Stimulated activated CD4-positive, alpha-beta T cell treated with anti-CD3 and anti-CD28 coated beads, TNF-alpha, amount 100 ng/mL, for 24 hours (primary cell): ENCODE data around the gene UBE2I.
"Not testable (repeated sequence)": the region's sequence is repeated elsewhere in the genome, so short reads cannot be mapped to it uniquely, and the experiment has no call there.

Source experiments
- DNase-seq, 3 experiments: peaks; one replicate each; pipeline ENCODE4 v3.0.0-alpha.2; 2020; ENCODE audit warnings: low read depth in 3 of 3

The UBE2I gene

DNA sequence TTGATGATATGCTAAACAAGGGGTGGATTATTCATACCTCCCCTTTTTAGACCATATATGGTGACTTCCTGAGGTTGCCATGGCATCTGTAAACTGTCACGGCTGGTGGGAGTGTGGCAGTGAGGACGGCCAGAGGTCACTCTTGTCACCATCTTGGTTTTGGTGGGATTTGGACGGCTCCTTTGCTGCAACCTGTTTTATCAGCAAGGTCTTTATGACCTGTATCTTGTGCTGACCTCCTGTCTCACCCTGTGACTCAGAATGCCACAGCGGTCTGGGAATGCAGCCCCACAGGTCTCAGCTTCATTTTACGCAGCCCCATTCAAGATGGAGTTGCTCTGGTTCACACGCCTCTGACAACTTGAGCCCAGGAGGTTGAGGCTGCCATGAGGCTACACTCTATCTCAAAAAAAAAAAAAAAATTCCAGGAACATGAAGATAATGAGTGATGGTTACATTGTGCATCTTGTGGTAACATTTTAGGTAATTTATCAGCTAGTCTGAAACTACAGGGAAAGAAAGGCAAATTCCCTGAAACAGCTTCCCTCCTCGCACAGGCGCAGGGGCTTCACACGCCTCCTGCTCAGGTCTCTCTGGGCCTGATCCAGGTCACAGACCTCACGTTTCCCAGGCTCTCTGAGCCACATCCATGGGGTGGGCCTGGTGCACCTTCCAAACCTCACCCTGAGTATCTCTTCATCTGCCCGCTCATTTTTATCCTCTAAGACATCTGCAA is 15.3 kb upstream of the UBE2I start:
- no peak for DNase-seq

DNA sequence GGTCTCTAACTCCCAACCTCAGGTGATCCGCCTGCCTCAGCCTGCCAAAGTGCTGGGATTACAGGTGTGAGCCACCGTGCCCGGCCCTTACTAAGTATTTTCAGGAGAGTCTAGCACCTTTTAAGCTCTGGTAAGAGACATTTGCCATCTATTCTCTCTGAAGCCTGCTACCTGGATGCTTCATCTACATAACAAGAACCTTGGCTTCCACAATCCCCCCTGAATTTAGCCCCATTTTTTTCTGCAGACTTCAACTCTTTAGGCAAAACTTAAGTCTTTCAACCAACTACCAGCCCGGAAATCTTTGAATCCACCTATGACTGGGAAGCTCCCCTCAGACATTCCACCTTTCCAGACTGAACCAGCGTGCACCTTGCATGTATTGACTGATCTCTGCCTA is 14.0 kb upstream of the UBE2I start:
- no peak for DNase-seq

- not testable (repeated sequence) for DNase-seq
Measured at GRCh38 chr16:1296688-1297017, 12.8 kb upstream of the UBE2I start.

DNA sequence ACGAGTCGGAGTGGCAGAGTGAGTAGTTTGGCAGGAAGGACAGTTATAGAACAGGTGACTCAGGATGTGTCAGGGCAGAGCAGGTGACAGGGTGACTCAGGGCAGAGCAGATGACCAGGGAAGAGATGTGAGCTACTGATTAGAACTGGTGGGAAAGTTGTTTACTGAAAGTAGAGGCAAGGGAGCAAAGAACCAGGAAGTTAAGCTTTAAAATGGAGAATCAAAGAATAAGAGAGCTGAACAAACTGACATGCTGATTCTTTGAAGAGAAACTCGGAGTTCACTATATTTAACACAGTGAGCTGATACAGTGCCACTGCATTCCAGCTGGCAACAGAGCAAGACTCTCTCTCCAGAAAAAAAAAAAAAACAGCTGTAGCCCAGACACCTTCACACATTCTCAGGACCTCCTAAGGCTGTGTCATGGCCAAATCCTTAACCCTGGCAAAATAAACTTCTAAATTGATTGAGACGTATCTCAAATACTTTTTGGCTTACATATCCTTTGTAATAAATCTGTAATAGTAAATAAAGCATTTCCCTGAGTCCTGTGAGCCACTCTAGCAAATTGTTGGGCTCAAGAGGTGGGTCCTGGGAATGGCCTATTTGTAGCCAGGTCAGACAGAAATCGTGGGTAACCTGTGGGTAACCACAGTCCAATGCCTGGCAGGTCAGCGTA is 12.3 kb upstream of the UBE2I start:
- DNase-seq, result no peak

GRCh38 chr16:1298406-1298805 is 11.0 kb upstream of the UBE2I start:
- no peak for DNase-seq

GRCh38 chr16:1299012-1299867 is 10.2 kb upstream of the UBE2I start:
- DNase-seq, result no peak

DNA sequence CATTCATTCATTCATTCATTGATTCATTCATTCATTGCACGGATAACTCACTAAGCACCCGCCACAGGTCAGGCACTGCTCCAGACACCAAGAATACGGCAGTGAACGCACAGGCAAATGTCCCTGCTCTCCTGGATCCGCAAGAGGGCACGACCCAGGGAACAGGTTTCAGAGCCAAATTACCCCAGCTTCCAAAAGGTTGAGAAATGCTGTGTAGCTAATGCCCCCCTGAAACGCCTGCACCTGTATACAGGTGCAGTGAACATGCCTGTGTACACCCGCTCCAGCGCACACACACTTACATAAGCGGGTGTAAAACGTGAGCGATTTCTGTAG is 9.6 kb upstream of the UBE2I start:
- no peak for DNase-seq

GRCh38 chr16:1300664-1301476 is 8.6 kb upstream of the UBE2I start:
- DNase-seq, result peak; percentile 48 to 72 (median 49)

GRCh38 chr16:1301562-1301961 is 7.9 kb upstream of the UBE2I start:
- DNase-seq, result no peak

GRCh38 chr16:1305823-1306222 is 3.6 kb upstream of the UBE2I start:
- DNase-seq, result no peak

DNA sequence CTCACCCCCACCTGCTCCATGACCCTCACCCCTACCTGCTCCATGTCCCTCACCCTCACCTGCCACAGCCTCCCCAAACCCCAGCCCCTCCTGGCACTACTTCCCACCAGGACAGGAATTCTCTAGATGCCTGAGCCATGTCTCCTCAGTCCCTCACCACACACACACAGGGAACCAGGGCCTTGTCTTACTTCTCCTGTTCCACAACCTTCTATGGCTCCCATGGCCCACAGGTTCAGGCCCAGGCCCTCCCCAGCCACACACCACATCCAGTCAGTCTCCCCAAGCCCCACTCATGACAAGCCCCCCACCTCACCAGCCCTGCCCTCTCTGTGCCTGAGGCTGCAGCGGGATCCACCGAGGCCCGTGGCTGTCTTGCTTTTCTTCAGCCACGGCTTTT is 3.1 kb upstream of the UBE2I start:
- no peak for DNase-seq

DNA sequence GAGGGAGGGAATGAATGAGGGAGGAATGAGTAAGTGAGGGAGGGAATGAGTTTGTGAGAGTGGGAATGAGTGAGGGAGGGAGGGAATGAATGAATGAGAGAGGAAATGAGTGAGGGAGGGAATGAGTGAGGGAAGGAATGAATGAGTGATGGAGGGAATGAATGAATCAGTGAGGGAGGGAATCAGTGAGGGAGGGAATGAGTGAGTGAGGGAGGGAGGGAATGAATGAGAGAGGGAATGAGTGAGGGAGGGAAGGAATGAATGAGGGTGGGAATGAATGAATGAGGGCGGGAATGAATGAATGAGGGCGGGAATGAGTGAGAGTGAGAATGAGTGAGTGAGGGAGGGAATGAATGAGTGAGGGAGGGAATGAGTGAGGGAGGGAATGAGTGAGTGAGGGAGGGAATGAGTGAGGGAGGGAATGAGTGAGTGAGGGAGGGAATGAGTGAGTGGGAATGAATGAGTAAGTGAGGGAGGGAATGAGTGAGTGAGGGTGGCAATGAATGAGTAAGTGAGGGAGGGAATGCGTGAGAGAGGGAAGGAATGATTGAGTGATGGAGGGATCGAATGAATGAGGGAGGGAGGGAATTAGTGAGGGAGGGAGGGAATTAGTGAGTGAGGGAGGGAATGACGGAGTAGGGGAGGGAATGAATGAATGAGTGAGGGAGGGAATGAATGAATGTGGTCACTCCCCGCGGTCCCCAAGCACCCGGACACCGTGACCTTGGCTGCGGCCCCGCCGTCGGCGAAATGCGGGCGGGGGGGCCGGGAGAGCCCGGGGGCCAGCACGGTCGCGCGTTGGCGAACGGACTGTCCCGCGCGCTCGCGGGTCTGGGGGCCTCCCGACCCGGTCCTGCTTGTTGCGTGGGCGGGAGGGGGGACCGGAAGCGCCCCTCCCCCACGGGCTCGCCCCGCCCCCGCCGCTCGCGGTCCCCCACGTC is 1.1 kb upstream of the UBE2I start:
- no peak for DNase-seq

- peak in 2 of 3 experiments; percentile 23 to 56 for DNase-seq
Measured at GRCh38 chr16:1309888-1310831, 724 bp downstream of the UBE2I start.

GRCh38 chr16:1310832-1311200 is 1.4 kb downstream of the UBE2I start:
- peak in 1 of 3 experiments; percentile 20 for DNase-seq

DNA sequence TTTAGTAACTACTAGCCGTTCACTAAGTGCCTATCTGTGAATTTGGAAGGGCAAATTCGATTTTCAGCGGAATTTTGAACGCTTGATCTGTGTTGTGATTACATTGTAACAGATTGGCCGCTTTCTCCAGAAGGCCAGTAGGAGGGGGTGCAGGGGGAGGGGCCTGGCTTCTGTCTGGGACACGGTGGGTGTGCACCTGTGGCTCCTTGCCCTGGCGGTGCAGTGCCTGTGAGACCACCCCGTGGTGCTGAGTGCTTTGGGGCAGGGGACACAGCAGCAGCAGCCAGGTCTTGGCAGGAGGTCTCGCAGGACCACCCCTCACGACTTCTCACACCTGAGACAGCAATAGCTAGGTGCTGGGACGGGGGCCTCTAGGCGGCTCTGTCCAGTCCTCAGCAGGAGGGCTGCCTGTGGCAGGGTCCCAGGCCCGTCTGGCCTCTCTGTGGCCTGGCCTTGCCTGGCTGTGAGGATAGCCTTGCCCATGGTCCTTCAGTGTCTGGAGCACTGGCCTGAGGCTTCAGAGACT is 1.8 kb downstream of the UBE2I start:
- DNase-seq, result no peak

- DNase-seq, result no peak
Measured at GRCh38 chr16:1311738-1312466, 2.5 kb downstream of the UBE2I start.

- no peak for DNase-seq
Measured at GRCh38 chr16:1312467-1312816, 3.0 kb downstream of the UBE2I start.

DNA sequence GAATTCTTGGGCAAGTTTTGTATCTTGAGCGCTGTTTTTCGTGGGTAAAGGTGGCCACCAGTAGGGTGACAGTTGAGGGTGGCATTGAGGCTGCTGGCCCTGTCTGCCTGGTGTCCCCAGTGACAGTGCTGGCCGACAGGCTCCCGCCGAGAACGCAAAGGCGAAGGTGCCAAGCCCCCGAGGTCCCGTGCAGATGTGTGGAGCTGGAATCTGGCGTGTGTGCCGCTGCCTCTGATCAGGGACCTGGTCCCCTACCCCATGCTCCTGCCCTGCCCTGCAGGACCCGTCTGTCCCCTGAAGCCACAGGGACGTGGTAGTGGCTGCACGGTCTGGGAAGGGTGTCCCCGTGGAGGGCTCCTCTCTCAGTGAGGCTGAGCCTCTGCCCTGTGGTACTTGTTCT is 3.5 kb downstream of the UBE2I start:
- no peak for DNase-seq
